IMR-90 (cell line): ENCODE data around the gene PRSS2. TPM values are rescaled to one million over a fixed set of nuclear protein-coding genes. Genes with fewer than 3 reads are reported as not detected.

Source experiments
- ATAC-seq: fragments of 200-7000 bp; cut with Tn5 transposase; 2 replicates; pipeline ENCODE4 v1.9.1; 2020; ENCODE audit warnings: low read depth, mild to moderate bottlenecking, moderate library complexity
- BruUV-seq: library from RNA; stranded (reverse); fragments of 400-500 nt; replicated peaks from 2 replicates; lab custom pipeline; 2021; lab: Mats Ljungman, UMichigan
- CTCF ChIA-PET: fragments of 300-600 bp; formaldehyde crosslinking; extraction: SDS; loops from one replicate; lab custom pipeline; 2021; ENCODE audit warnings: antibody characterized with exemption; lab: Yijun Ruan, JAX
- POLR2A ChIA-PET: fragments of 300-600 bp; sonication (Branson Sonifier 250); formaldehyde crosslinking; loops from one replicate; lab custom pipeline; 2022; ENCODE audit warnings: antibody characterized with exemption; ENCODE audit not compliant: unreplicated experiment; lab: Charles Lee
- DNase-seq: peaks from one replicate; pipeline ENCODE4 v3.0.0; 2013
- H2AFZ ChIP-seq: replicated peaks from 2 replicates; pipeline ENCODE3; 2013; ENCODE audit warnings: low read length, mild to moderate bottlenecking; ENCODE audit not compliant: poor library complexity
- H2AK5ac ChIP-seq: 2 replicates; pipeline ENCODE4 v1.6.1; 2013; ENCODE audit warnings: low read depth, low read length, inconsistent platforms
- H2AK9ac ChIP-seq: replicated peaks from 2 replicates; pipeline ENCODE3; 2013; ENCODE audit warnings: mild to moderate bottlenecking, low read depth, low read length, moderate library complexity; ENCODE audit not compliant: poor library complexity
- H2BK120ac ChIP-seq: 2 replicates; pipeline ENCODE4 v1.6.1; 2013; ENCODE audit warnings: low read depth, low read length, inconsistent platforms
- H2BK15ac ChIP-seq: 3 replicates; pipeline ENCODE4 v1.6.1; 2013; ENCODE audit warnings: low read depth, low read length, inconsistent platforms
- H2BK20ac ChIP-seq: 2 replicates; pipeline ENCODE4 v1.6.1; 2013; ENCODE audit warnings: low read depth, mild to moderate bottlenecking, inconsistent platforms, low read length, moderate library complexity
- H2BK5ac ChIP-seq: 2 replicates; pipeline ENCODE4 v1.6.1; 2013; ENCODE audit warnings: mild to moderate bottlenecking, low read depth, low read length, inconsistent platforms; ENCODE audit not compliant: poor library complexity, severe bottlenecking
- H3K14ac ChIP-seq: replicated peaks from 2 replicates; pipeline ENCODE4 v1.6.1; 2013; ENCODE audit warnings: low read depth, low read length, inconsistent platforms
- H3K18ac ChIP-seq: 2 replicates; pipeline ENCODE4 v1.6.1; 2013; ENCODE audit warnings: low read depth, low read length, control low read depth
- H3K23ac ChIP-seq: 2 replicates; pipeline ENCODE4 v1.6.1; 2013; ENCODE audit warnings: low read depth, low read length, inconsistent platforms
- H3K27ac ChIP-seq: 2 replicates; pipeline ENCODE4 v1.5.1; 2013; ENCODE audit warnings: mild to moderate bottlenecking, control low read depth, low read length; ENCODE audit not compliant: insufficient read depth
- H3K27me3 ChIP-seq: 2 replicates; pipeline ENCODE4 v1.6.1; 2013; ENCODE audit warnings: low read length; ENCODE audit not compliant: control insufficient read depth, insufficient read depth
- H3K36me3 ChIP-seq: 2 replicates; pipeline ENCODE4 v1.6.1; 2013; ENCODE audit warnings: low read length, mixed read lengths; ENCODE audit not compliant: control insufficient read depth, insufficient read depth
- H3K4ac ChIP-seq: 2 replicates; pipeline ENCODE4 v1.6.1; 2013; ENCODE audit warnings: low read depth, low read length, inconsistent platforms
- H3K4me1 ChIP-seq: 2 replicates; pipeline ENCODE4 v1.6.1; 2013; ENCODE audit warnings: low read length, mixed read lengths; ENCODE audit not compliant: control insufficient read depth, insufficient read depth
- H3K4me2 ChIP-seq: 2 replicates; pipeline ENCODE4 v1.6.1; 2013; ENCODE audit warnings: low read depth, mild to moderate bottlenecking, control low read depth, low read length, moderate library complexity
- H3K4me3 ChIP-seq: 2 replicates; pipeline ENCODE4 v1.5.1; 2013; ENCODE audit warnings: low read depth, mild to moderate bottlenecking, control low read depth, low read length, moderate library complexity; ENCODE audit not compliant: insufficient read depth
- H3K56ac ChIP-seq: 2 replicates; pipeline ENCODE4 v1.6.1; 2013; ENCODE audit warnings: low read length, inconsistent platforms; ENCODE audit not compliant: insufficient read depth; ENCODE audit errors: extremely low read depth
- H3K79me1 ChIP-seq, 2 experiments: 2 replicates each; pipeline ENCODE4 v1.6.1; 2013; ENCODE audit warnings: low read length in 2 of 2, inconsistent platforms in 1 of 2, low read depth in 1 of 2
- H3K9ac ChIP-seq: 2 replicates; pipeline ENCODE4 v1.6.1; 2013; ENCODE audit warnings: low read depth, low read length, control low read depth
- H3K9me1 ChIP-seq: 2 replicates; pipeline ENCODE4 v1.6.1; 2013; ENCODE audit warnings: low read length, inconsistent platforms; ENCODE audit not compliant: insufficient read depth
- H3K9me3 ChIP-seq: 2 replicates; pipeline ENCODE4 v1.6.1; 2013; ENCODE audit warnings: low read length; ENCODE audit not compliant: control insufficient read depth, insufficient read depth
- H4K20me1 ChIP-seq: 2 replicates; pipeline ENCODE4 v1.6.1; 2013; ENCODE audit warnings: low read length, inconsistent platforms; ENCODE audit not compliant: insufficient read depth
- H4K5ac ChIP-seq: 2 replicates; pipeline ENCODE4 v1.6.1; 2013; ENCODE audit warnings: mild to moderate bottlenecking, low read depth, low read length, control low read depth
- H4K8ac ChIP-seq, 2 experiments: 2 replicates each; pipeline ENCODE4 v1.6.1; 2013; ENCODE audit warnings: low read depth in 2 of 2, low read length in 2 of 2, control low read depth in 1 of 2, inconsistent platforms in 1 of 2
- H4K91ac ChIP-seq: 2 replicates; pipeline ENCODE4 v1.6.1; 2013; ENCODE audit warnings: low read depth, low read length, inconsistent platforms; ENCODE audit not compliant: insufficient read depth
- CHD1 ChIP-seq: IDR thresholded peaks from 2 replicates; pipeline ENCODE4 v1.6.1; 2012; ENCODE audit warnings: low read depth, low read length, improper control_type of control experiment
- RAD21 ChIP-seq: IDR thresholded peaks from 2 replicates; pipeline ENCODE4 v1.6.1; 2012; ENCODE audit warnings: low read length, improper control_type of control experiment
- RFX5 ChIP-seq: IDR thresholded peaks from 2 replicates; pipeline ENCODE4 v1.8.0; 2012; ENCODE audit warnings: low read depth, mild to moderate bottlenecking, low read length, moderate library complexity
- WGBS, 2 experiments: methylation state at CpG; one replicate each; pipeline versions ENCODE4 v1.1.5 to v1.1.7; 2013; ENCODE audit warnings: missing lambda C conversion rate in 2 of 2; ENCODE audit not compliant: insufficient read length in 1 of 2; ENCODE audit errors: extremely low coverage in 2 of 2; 5-methylcytosine and 5-hydroxymethylcytosine counted together
- dilution Hi-C: fragments of 300-500 bp; cut with HindIII; formaldehyde crosslinking; loops from one replicate; pipeline ENCODE4 v1.14.3; 2018; ENCODE audit warnings: low sequenced_read_pairs; ENCODE audit not compliant: unreplicated experiment
- in situ Hi-C: fragments of 300-500 bp; cut with MboI; formaldehyde crosslinking; loops from 3 replicates; pipeline ENCODE4 v1.14.3; 2019; ENCODE audit warnings: low sequenced_read_pairs, inconsistent platforms, mixed read lengths
- intact Hi-C: fragments of 100-400 bp; cut with micrococcal nuclease; formaldehyde crosslinking; loops from 2 replicates; pipeline ENCODE4 v1.10.0; 2022
- polyA plus RNA-seq, 3 experiments: library from polyadenylated mRNA; depleted of rRNA; stranded (reverse); fragments of >200 nt; gene quantifications; 2 replicates each; pipeline ENCODE4 v1.2.3, GENCODE V29; 2012; ENCODE audit warnings: low replicate concordance in 1 of 3
- total RNA-seq: library from RNA; depleted of rRNA; stranded (reverse); fragments of >200 nt; gene quantifications from 2 replicates; pipeline ENCODE4 v1.2.3, GENCODE V29; 2012

PRSS2 gene
- total and polyA plus RNA-seq, 2 of the 4 experiments (the other 2 are of a cell fraction) = not detected

GRCh38 chr7:142803901-142804300 lies 33.1 kb downstream of the PRSS2 start:
- Histone ChIP-seq H2AK5ac (no peak overlapping the region), H2AFZ (no peak overlapping the region), H3K9ac (no peak overlapping the region), H3K56ac (no peak overlapping the region), H3K9me1 (no peaks in the 10 kb centered on the region), H4K5ac (no peak overlapping the region), H3K36me3 (no peaks in the 10 kb centered on the region), H2BK120ac (no peak overlapping the region), H3K14ac (no peak overlapping the region), H2BK15ac (no peak overlapping the region), H4K91ac (no peak overlapping the region), H3K79me1 (no peaks in the 10 kb centered on the region), H3K4ac (no peak overlapping the region), H4K20me1 (no peaks in the 10 kb centered on the region), H3K27me3 (peaks cover 21% of the 10 kb centered on the region), H3K4me1 (no peaks in the 10 kb centered on the region), H2BK20ac (no peak overlapping the region), H2AK9ac (no peak overlapping the region), H2BK5ac (no peak overlapping the region), H3K27ac (no peak overlapping the region), H3K23ac (no peak overlapping the region), H3K4me3 (no peak overlapping the region), H3K4me2 (no peak overlapping the region), H4K8ac (no peak overlapping the region), H3K18ac (no peak overlapping the region), H3K9me3 (no peaks in the 10 kb centered on the region)
- POLR2A ChIA-PET = no interaction called here
- no TSS peak for BruUV-seq
- no peak for ATAC-seq
- no peak for DNase-seq
- CTCF ChIA-PET = no interaction called here
- TF ChIP-seq RFX5 = no peak
- TF ChIP-seq RAD21 = no peak
- TF ChIP-seq CHD1 = no peak
- dilution Hi-C loops (no loop called here), in situ Hi-C loops (no loop called here), intact Hi-C loops (no loop called here)
- no CpG with 5 or more reads among the region's 4 CpGs for WGBS, 2 experiments
